ENCODE results near the gene FSCN2. TPM values are rescaled to one million over a fixed set of nuclear protein-coding genes. Genes with fewer than 3 reads are reported as not detected.

Gene FSCN2
- total RNA-seq, 2 donors from 2014 or later: 1.0 to 1.8 TPM

- H3K27ac Mint-ChIP-seq: no peak overlapping the region
- Histone ChIP-seq H3K36me3 (ENCODE audit: control insufficient read depth, insufficient read depth, low read length) (peaks cover 90% of the 10 kb centered on the region), H3K4me3 (ENCODE audit: low read length) (no peak overlapping the region), H3K27ac (ENCODE audit: low read depth, low read length) (no peak overlapping the region), H3K4me1 (ENCODE audit: control insufficient read depth, insufficient read depth, low read length) (no peaks in the 10 kb centered on the region), H3K9me3 (ENCODE audit: control insufficient read depth, low read length) (no peaks in the 10 kb centered on the region), H3K9ac (ENCODE audit: extremely low read depth, low read length, poor library complexity, severe bottlenecking) (no peak overlapping the region), H3K27me3 (ENCODE audit: control insufficient read depth, insufficient read depth, low read length, poor library complexity, severe bottlenecking) (no peaks in the 10 kb centered on the region)
- H3K4me1 Mint-ChIP-seq: no peaks in the 10 kb centered on the region
- TF ChIP-seq, protein P1, sequence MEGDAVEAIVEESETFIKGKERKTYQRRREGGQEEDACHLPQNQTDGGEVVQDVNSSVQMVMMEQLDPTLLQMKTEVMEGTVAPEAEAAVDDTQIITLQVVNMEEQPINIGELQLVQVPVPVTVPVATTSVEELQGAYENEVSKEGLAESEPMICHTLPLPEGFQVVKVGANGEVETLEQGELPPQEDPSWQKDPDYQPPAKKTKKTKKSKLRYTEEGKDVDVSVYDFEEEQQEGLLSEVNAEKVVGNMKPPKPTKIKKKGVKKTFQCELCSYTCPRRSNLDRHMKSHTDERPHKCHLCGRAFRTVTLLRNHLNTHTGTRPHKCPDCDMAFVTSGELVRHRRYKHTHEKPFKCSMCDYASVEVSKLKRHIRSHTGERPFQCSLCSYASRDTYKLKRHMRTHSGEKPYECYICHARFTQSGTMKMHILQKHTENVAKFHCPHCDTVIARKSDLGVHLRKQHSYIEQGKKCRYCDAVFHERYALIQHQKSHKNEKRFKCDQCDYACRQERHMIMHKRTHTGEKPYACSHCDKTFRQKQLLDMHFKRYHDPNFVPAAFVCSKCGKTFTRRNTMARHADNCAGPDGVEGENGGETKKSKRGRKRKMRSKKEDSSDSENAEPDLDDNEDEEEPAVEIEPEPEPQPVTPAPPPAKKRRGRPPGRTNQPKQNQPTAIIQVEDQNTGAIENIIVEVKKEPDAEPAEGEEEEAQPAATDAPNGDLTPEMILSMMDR (conservative IDR thresholded peaks at IDR 0.05): no peak
- H3K9me3 Mint-ChIP-seq: no peaks in the 10 kb centered on the region
- peaks cover 82% of the 10 kb centered on the region for H3K36me3 Mint-ChIP-seq (ENCODE audit: low read depth)
- no peaks in the 10 kb centered on the region for H3K27me3 Mint-ChIP-seq (ENCODE audit: insufficient read depth)
- H3K4me3 Mint-ChIP-seq: no peak overlapping the region
- WGBS, 2 experiments (ENCODE audit: insufficient coverage in 1 of 2, insufficient read length in 1 of 2): 91 to 96% methylated on average over 7 to 16 of the region's 16 CpGs
- no peak for DNase-seq
Observed at GRCh38 chr17:81565231-81565630, 37.1 kb downstream of the FSCN2 start.

DNA sequence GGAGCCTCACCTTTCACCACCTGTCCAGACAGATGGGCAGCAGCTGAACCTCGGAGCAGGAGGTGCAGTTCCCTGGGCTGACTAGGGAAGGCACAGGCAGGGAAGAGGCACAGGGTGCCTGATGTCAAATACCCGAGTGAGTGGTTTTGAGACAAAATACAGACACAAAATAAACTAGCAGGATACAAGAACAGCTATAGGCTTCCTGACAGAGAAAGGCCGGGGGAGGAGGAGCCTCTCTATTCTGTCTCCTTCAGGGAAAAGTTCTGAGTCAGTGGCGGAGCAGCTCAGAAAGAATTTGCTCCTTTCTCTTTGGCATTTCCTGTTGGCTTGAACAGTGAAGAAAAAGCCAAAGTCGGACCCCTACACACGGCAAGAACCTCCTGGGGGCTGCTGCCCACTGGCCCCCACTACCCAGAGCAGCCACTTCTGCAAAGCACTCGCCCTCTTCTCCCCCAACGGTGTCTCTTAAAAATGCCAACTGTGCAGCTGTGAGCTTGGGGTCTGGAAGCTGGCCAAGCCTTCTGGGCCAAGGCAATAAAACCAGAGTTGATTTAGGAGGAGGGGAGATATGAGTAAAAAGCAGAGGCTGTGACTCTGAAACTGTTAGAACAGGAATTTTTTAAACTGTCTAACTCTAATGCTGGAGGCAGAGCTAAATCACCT, 38.4 kb downstream of the FSCN2 start:
- peaks cover 78% of the 10 kb centered on the region for H3K36me3 Mint-ChIP-seq (ENCODE audit: low read depth)
- H3K9ac ChIP-seq (ENCODE audit: extremely low read depth, low read length, poor library complexity, severe bottlenecking): no peak overlapping the region
- no peaks in the 10 kb centered on the region for H3K4me1 ChIP-seq (ENCODE audit: control insufficient read depth, insufficient read depth, low read length)
- H3K4me1 Mint-ChIP-seq: no peaks in the 10 kb centered on the region
- no peaks in the 10 kb centered on the region for H3K9me3 ChIP-seq (ENCODE audit: control insufficient read depth, low read length)
- no peaks in the 10 kb centered on the region for H3K9me3 Mint-ChIP-seq
- H3K4me3 Mint-ChIP-seq: no peak overlapping the region
- H3K4me3 ChIP-seq (ENCODE audit: low read length): no peak overlapping the region
- peaks cover 97% of the 10 kb centered on the region for H3K36me3 ChIP-seq (ENCODE audit: control insufficient read depth, insufficient read depth, low read length)
- H3K27ac Mint-ChIP-seq: no peak overlapping the region
- H3K27ac ChIP-seq (ENCODE audit: low read depth, low read length): no peak overlapping the region
- TF ChIP-seq, protein P1 (conservative IDR thresholded peaks at IDR 0.05): no peak
- H3K27me3 ChIP-seq (ENCODE audit: control insufficient read depth, insufficient read depth, low read length, poor library complexity, severe bottlenecking): no peaks in the 10 kb centered on the region
- 80 to 92% methylated on average over 4 to 8 of the region's 8 CpGs for WGBS, 2 experiments (ENCODE audit: insufficient coverage in 1 of 2, insufficient read length in 1 of 2)
- no peaks in the 10 kb centered on the region for H3K27me3 Mint-ChIP-seq (ENCODE audit: insufficient read depth)
- DNase-seq: no peak

- no peak overlapping the region for H3K4me3 Mint-ChIP-seq
- H3K9me3 Mint-ChIP-seq: no peaks in the 10 kb centered on the region
- no peak for DNase-seq
- H3K27me3 Mint-ChIP-seq (ENCODE audit: insufficient read depth): no peaks in the 10 kb centered on the region
- H3K36me3 ChIP-seq (ENCODE audit: control insufficient read depth, insufficient read depth, low read length): peaks cover 97% of the 10 kb centered on the region
- H3K27me3 ChIP-seq (ENCODE audit: control insufficient read depth, insufficient read depth, low read length, poor library complexity, severe bottlenecking): no peaks in the 10 kb centered on the region
- no peak overlapping the region for H3K9ac ChIP-seq (ENCODE audit: extremely low read depth, low read length, poor library complexity, severe bottlenecking)
- no peaks in the 10 kb centered on the region for H3K9me3 ChIP-seq (ENCODE audit: control insufficient read depth, low read length)
- H3K27ac Mint-ChIP-seq: no peak overlapping the region
- H3K36me3 Mint-ChIP-seq (ENCODE audit: low read depth): peaks cover 77% of the 10 kb centered on the region
- no peak overlapping the region for H3K27ac ChIP-seq (ENCODE audit: low read depth, low read length)
- no peaks in the 10 kb centered on the region for H3K4me1 ChIP-seq (ENCODE audit: control insufficient read depth, insufficient read depth, low read length)
- H3K4me3 ChIP-seq (ENCODE audit: low read length): no peak overlapping the region
- WGBS, 2 experiments (ENCODE audit: insufficient coverage in 1 of 2, insufficient read length in 1 of 2): 94% methylated on average over 4 of the region's 4 CpGs
- TF ChIP-seq, protein P1 (conservative IDR thresholded peaks at IDR 0.05): no peak
- no peaks in the 10 kb centered on the region for H3K4me1 Mint-ChIP-seq
Observed at GRCh38 chr17:81567191-81567590, 39.0 kb downstream of the FSCN2 start.

All from endodermal cell (in vitro differentiated cells).